K562 (cell line): ENCODE results near the gene MLLT1. TPM values are rescaled to one million over a fixed set of nuclear protein-coding genes. Genes with fewer than 3 reads are reported as not detected.

ENCODE experiments used
- ATAC-seq: fragments of 200-7000 bp; cut with Tn5 transposase; 3 replicates; pipeline ENCODE4 v1.9.1; 2020; ENCODE audit warnings: moderate library complexity
- BruUV-seq: library from RNA; stranded (reverse); fragments of 400-500 nt; replicated peaks from 2 replicates; lab custom pipeline; 2021; lab: Mats Ljungman, UMichigan
- CTCF ChIA-PET: fragments of 300-600 bp; formaldehyde crosslinking; extraction: SDS; loops from one replicate; lab custom pipeline; 2021; ENCODE audit warnings: low intra/inter-chr PET ratio; lab: Yijun Ruan, JAX
- POLR2A ChIA-PET: fragments of 300-600, 350-650 bp; sonication (Branson Sonifier 250); formaldehyde crosslinking; extraction: SDS; loops from one replicate; lab custom pipeline; 2021; ENCODE audit warnings: antibody characterized with exemption, inconsistent platforms; lab: Yijun Ruan, JAX
- DNase-seq, 4 experiments: peaks; one replicate each; pipeline versions ENCODE4 v3.0.0 to v3.0.0-alpha.2; 2011 to 2018; ENCODE audit warnings: low spot score in 3 of 4, mixed read lengths in 3 of 4; ENCODE audit errors: extremely low read depth in 1 of 4
- FAIRE-seq: peaks from 2 replicates; lab custom pipeline; 2011; peaks lifted over from hg19 to GRCh38; lab: Jason Lieb, UNC
- H2AFZ ChIP-seq: 2 replicates; pipeline ENCODE4 v1.6.0; 2011; ENCODE audit warnings: low read depth, low read length, control low read depth, inconsistent platforms
- H3K27ac ChIP-seq: fragments of 200-600 bp; 3 replicates; pipeline ENCODE4 v1.8.0; 2011; ENCODE audit warnings: low read depth, mild to moderate bottlenecking, control low read depth, inconsistent platforms, low read length, moderate library complexity, mixed read lengths; ENCODE audit errors: extremely low read depth
- H3K27me3 ChIP-seq, 2 experiments: fragments of 300-600 bp in 1 of 2; 2 replicates in 1 of 2; 3 replicates in 1 of 2; pipeline versions ENCODE4 v1.6.0 to v1.8.0; 2011; ENCODE audit warnings: inconsistent platforms in 2 of 2, low read length in 2 of 2, mild to moderate bottlenecking in 1 of 2, mixed read lengths in 1 of 2, moderate library complexity in 1 of 2; ENCODE audit not compliant: control insufficient read depth in 2 of 2, insufficient read depth in 2 of 2
- H3K36me3 ChIP-seq: fragments of 300-600 bp; 3 replicates; pipeline ENCODE4 v1.8.0; 2011; ENCODE audit warnings: mild to moderate bottlenecking, low read length, inconsistent platforms; ENCODE audit not compliant: control insufficient read depth, insufficient read depth
- H3K4me1 ChIP-seq, 2 experiments: fragments of 200-600 bp in 1 of 2; replicated peaks in 1 of 2; 2 replicates in 1 of 2; 3 replicates in 1 of 2; pipeline versions ENCODE4 v1.5.1 to v1.8.0; 2011; ENCODE audit warnings: inconsistent platforms in 2 of 2, low read length in 2 of 2, mild to moderate bottlenecking in 1 of 2, mixed read lengths in 1 of 2, moderate library complexity in 1 of 2; ENCODE audit not compliant: control insufficient read depth in 2 of 2, insufficient read depth in 2 of 2
- H3K4me2 ChIP-seq: 2 replicates; pipeline ENCODE4 v1.6.1; 2011; ENCODE audit warnings: low read length, control low read depth, inconsistent platforms, mixed read lengths; ENCODE audit not compliant: insufficient read depth
- H3K4me3 ChIP-seq: fragments of 200-600 bp; sonication (generic), shearing (Covaris generic); 2 replicates; pipeline ENCODE4 v1.5.1; 2016; ENCODE audit warnings: control low read depth, inconsistent platforms
- H3K79me2 ChIP-seq: fragments of 200-600 bp; 3 replicates; pipeline ENCODE4 v1.8.0; 2011; ENCODE audit warnings: low read length, inconsistent platforms; ENCODE audit not compliant: control insufficient read depth, insufficient read depth
- H3K9ac ChIP-seq, 2 experiments: 2 replicates each; pipeline versions ENCODE4 v1.6.0 to v1.6.1; 2011; ENCODE audit warnings: low read depth in 2 of 2, low read length in 2 of 2, control low read depth in 1 of 2, inconsistent platforms in 1 of 2, mild to moderate bottlenecking in 1 of 2, mixed read lengths in 1 of 2; ENCODE audit not compliant: insufficient read depth in 1 of 2
- H3K9me1 ChIP-seq: one replicate; pipeline ENCODE4 v1.6.0; 2011; ENCODE audit warnings: inconsistent platforms, mild to moderate bottlenecking, low read length, moderate library complexity; ENCODE audit not compliant: control insufficient read depth, insufficient read depth
- H3K9me3 ChIP-seq: replicated peaks from 2 replicates; pipeline ENCODE4 v1.5.1; 2011; ENCODE audit warnings: low read depth, low read length, inconsistent platforms; ENCODE audit not compliant: control insufficient read depth, insufficient read depth
- H4K20me1 ChIP-seq: replicated peaks from 2 replicates; pipeline ENCODE4 v1.6.1; 2011; ENCODE audit warnings: low read length, inconsistent platforms, mixed read lengths; ENCODE audit not compliant: control insufficient read depth, insufficient read depth
- POLR2G ChIP-seq: fragments of 200-400 bp; formaldehyde crosslinking; IDR thresholded peaks from 2 replicates; pipeline ENCODE4 v1.6.1; 2017; ENCODE audit warnings: low read depth, mild to moderate bottlenecking, antibody characterized with exemption, low read length, moderate library complexity
- SMARCA5 ChIP-seq: fragments of 450-650 bp; IDR thresholded peaks from 2 replicates; pipeline ENCODE4 v1.6.1; 2016
- ZNF778 ChIP-seq: fragments of 450-650 bp; formaldehyde crosslinking; IDR thresholded peaks from 2 replicates; pipeline ENCODE4 v1.4.0; 2020; ENCODE audit warnings: mild to moderate bottlenecking, moderate library complexity
- WGBS: fragments of 100-300 bp; shearing (Covaris generic); methylation state at CpG from one replicate; pipeline ENCODE4 v1.1.6; 2016; ENCODE audit warnings: low coverage, mixed read lengths; ENCODE audit not compliant: insufficient coverage; ENCODE audit errors: missing lambda C conversion rate; 5-methylcytosine and 5-hydroxymethylcytosine counted together
- in situ Hi-C: fragments of 300-500 bp; cut with MboI; formaldehyde crosslinking; loops from 4 replicates; pipeline ENCODE4 v1.15.0; 2018; ENCODE audit warnings: inconsistent platforms, mixed read lengths
- intact Hi-C: fragments of 100-400 bp; cut with micrococcal nuclease; formaldehyde crosslinking; loops from 2 replicates; pipeline ENCODE4 v1.14.2; 2022
- polyA plus RNA-seq, 8 experiments: library from polyadenylated mRNA; depleted of rRNA in 4 of 8; stranded (reverse) in 5 of 8; unstranded in 3 of 8; fragments of >200 nt; fragmentation: Nextera tagmentation in 2 of 8; fragmentation: Illumina TruSeq in 1 of 8; extraction: Ambion mirVana in 2 of 8; extraction: Trizol in 1 of 8; gene quantifications; 2 replicates each; pipeline versions ENCODE4 v1.2.1 to v1.2.3, GENCODE V29; 2011 to 2014; ENCODE audit warnings: inconsistent platforms in 1 of 8, missing spikeins in 1 of 8
- total RNA-seq, 7 experiments: library from RNA; depleted of rRNA in 6 of 7; stranded (reverse); fragments of >200 nt in 6 of 7; fragmentation: Illumina TruSeq in 2 of 7; extraction: Trizol in 2 of 7; gene quantifications; 2 replicates each; pipeline versions ENCODE4 v1.2.1 to v1.2.3, GENCODE V29; 2011 to 2021; ENCODE audit warnings: low replicate concordance in 1 of 7
- TF ChIP-seq, protein P1 (sequence below): conservative IDR thresholded peaks from 2 replicates; pipeline ENCODE4 v1.6.1; 2011; ENCODE audit warnings: low read depth, mild to moderate bottlenecking, low read length; ENCODE audit not compliant: control insufficient read depth

MLLT1 gene
- total and polyA plus RNA-seq, 9 of the 15 experiments (the other 6 are each of a cell fraction or from before 2014, with no cell fraction given): 0.23 to 63.5 (median 15.4) TPM

DNA sequence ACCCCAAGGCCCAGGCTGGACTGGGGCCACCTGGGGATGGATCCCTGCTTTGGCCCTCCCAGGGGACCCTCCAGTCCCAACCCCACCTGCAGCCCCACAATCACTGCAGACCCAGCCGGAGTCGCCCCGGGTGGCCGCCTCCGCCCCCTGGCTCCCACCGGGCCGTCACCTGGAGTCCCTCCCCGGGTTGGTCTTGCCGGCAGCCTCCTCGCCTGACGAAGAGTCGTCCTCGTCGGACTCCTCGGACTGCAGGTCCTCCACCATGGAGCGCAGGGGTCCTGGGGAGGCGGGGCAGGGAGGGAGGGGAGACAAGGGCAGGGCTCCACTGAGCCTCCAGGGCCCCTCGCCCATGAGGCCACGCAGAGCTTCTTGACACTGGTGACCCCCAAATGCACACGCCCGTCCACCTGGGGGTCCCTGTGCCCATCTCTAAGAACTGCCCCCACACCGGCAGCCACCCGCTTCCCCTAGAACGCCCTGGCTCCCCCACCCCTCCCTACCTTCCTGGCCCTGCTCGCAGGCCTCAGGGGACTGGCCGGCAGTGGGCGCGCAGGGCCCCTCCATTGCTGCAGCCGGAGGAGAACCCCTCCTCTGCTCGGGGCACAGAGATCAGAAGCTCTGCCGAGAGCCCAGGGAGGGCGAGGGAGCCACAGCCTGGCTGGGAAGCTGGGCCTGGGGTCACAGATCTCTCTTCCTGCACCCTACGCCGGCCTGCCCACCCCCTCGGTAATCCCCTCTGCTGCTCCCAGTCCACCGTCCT lies 63.4 kb downstream of the MLLT1 start:
- no peak overlapping the region for H3K4me2 ChIP-seq
- FAIRE-seq (no peak), DNase-seq (no peak), ATAC-seq (no peak)
- intact Hi-C loops (loop anchor here (5.0 kb wide), 2 partner anchors 66 to 81 kb away; no protein-coding TSS in a partner anchor), in situ Hi-C loops (no loop called here)
- CTCF ChIA-PET: no interaction called here
- H3K9me1 ChIP-seq: no peaks in the 10 kb centered on the region
- TF ChIP-seq POLR2G (peak; percentile 58), SMARCA5 (no peak), ZNF778 (CRISPR knock-in tag) (no peak)
- TF ChIP-seq, protein P1, sequence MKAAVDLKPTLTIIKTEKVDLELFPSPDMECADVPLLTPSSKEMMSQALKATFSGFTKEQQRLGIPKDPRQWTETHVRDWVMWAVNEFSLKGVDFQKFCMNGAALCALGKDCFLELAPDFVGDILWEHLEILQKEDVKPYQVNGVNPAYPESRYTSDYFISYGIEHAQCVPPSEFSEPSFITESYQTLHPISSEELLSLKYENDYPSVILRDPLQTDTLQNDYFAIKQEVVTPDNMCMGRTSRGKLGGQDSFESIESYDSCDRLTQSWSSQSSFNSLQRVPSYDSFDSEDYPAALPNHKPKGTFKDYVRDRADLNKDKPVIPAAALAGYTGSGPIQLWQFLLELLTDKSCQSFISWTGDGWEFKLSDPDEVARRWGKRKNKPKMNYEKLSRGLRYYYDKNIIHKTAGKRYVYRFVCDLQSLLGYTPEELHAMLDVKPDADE: no peak
- H3K9ac ChIP-seq: peak overlapping the region in 1 of 2 experiments; percentile 83; a peak in 2 of 4 replicates
- POLR2A ChIA-PET: no interaction called here
- no peak overlapping the region for H2AFZ ChIP-seq
- no peaks in the 10 kb centered on the region; the same call in none of the 2 replicates for H4K20me1 ChIP-seq
- H3K27ac ChIP-seq: no peak overlapping the region
- no peaks in the 10 kb centered on the region for H3K9me3 ChIP-seq
- peaks cover 70% of the 10 kb centered on the region; the same call in 1 of the 3 replicates for H3K36me3 ChIP-seq
- peaks cover 6% of the 10 kb centered on the region for H3K79me2 ChIP-seq
- WGBS: 91% methylated on average over 21 of the region's 36 CpGs
- H3K27me3 ChIP-seq: no peaks in the 10 kb centered on the region
- peaks cover 15 to 75% of the 10 kb centered on the region in 2 experiments for H3K4me1 ChIP-seq
- H3K4me3 ChIP-seq: no peak overlapping the region
- no TSS peak for BruUV-seq
